ENCODE results near the gene PPIAL4G.
"Not testable (repeated sequence)": the region's sequence is repeated elsewhere in the genome, so short reads cannot be mapped to it uniquely, and the experiment has no call there.

DNA sequence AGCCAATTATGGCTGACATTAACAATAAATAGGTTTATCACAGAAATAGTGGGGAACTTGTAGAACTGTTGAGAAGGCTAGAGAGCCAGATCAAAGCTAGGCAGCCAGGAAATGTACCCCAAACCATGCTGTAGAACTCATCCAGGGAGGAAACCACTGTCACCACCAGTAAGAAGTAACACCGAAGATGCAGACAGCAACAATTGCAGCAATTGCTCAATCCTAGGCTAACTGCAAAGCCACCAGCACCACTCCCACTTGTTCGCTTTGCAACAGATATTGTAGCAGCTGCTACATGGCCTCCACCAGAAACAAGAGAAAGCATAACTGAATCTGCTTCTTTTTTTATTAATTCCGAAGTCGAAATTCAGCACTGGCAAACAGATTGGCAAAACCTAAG, 2.0 kb downstream of the PPIAL4G start:
- TF ChIP-seq, protein P1, sequence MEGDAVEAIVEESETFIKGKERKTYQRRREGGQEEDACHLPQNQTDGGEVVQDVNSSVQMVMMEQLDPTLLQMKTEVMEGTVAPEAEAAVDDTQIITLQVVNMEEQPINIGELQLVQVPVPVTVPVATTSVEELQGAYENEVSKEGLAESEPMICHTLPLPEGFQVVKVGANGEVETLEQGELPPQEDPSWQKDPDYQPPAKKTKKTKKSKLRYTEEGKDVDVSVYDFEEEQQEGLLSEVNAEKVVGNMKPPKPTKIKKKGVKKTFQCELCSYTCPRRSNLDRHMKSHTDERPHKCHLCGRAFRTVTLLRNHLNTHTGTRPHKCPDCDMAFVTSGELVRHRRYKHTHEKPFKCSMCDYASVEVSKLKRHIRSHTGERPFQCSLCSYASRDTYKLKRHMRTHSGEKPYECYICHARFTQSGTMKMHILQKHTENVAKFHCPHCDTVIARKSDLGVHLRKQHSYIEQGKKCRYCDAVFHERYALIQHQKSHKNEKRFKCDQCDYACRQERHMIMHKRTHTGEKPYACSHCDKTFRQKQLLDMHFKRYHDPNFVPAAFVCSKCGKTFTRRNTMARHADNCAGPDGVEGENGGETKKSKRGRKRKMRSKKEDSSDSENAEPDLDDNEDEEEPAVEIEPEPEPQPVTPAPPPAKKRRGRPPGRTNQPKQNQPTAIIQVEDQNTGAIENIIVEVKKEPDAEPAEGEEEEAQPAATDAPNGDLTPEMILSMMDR (IDR thresholded peaks at IDR 0.05; ENCODE audit: low read depth, low read length): not testable (repeated sequence)
- not testable (repeated sequence) for TF ChIP-seq EZH2phosphoT487 (IDR thresholded peaks at IDR 0.05; ENCODE audit: low read depth)
